DMS153 treated with DMSO at 0.1 percent for 48 hours (cell line): Measurements from ENCODE around the gene TMEM60.
A peak's percentile ranks its signal among the peaks of the same experiment; 100 is the strongest.
"Not testable (repeated sequence)": the region's sequence is repeated elsewhere in the genome, so short reads cannot be mapped to it uniquely, and the experiment has no call there.

ENCODE experiments used
- DNase-seq: peaks from one replicate; lab custom pipeline; 2025; ENCODE audit not compliant: unreplicated experiment; lab: John Stamatoyannopoulos, UW

The TMEM60 gene

GRCh38 chr7:77798394-77799077, at the start of gene TMEM60, which contains the start of gene PHTF2:
TMEM60 (minus strand) TSS chr7:77798434; CDS start chr7:77794373, 4,061 bp downstream.
PHTF2 (plus strand) TSS chr7:77798773.
- DNase-seq, result peak; percentile 98

DNA sequence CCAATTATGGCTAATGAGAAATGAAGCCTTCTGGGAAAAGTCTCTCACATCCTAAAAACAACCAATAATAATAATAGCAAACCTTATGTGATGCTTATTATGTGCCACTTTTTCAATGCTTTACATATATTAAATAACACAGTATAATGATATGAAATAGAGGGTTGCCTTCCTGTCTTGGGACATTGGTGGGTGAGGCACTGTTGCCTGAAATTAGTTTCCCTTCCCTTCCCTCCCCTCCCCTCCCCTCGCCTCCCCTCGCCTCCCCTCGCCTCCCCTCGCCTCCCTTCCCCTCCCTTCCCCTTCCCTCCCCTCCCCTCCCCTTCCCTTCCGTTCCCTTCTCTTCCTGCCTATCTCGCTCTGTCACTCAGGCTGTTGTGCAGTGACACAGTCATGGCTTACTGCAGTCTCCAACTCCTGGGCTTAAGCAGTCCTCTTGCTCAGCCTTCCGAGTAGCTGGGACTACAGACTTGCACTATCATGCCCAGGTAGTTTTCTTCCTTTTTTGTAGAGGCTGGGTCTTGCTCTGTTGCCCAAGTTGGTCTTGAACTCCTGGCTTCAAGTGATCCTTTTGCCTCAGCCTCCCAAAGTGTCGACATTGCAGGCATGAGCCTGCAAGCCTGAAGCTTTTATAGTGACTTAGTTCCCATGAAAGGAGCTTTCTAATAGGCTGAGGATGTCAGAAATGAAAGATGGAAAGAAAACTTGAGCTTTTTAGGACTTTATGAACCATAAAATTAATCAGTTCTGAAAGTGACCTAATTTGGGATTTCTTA, 48.3 kb upstream of the TMEM60 start:
- no peak for DNase-seq

- DNase-seq, result no peak
Measured at GRCh38 chr7:77843194-77843593, 45.0 kb upstream of the TMEM60 start.

DNA sequence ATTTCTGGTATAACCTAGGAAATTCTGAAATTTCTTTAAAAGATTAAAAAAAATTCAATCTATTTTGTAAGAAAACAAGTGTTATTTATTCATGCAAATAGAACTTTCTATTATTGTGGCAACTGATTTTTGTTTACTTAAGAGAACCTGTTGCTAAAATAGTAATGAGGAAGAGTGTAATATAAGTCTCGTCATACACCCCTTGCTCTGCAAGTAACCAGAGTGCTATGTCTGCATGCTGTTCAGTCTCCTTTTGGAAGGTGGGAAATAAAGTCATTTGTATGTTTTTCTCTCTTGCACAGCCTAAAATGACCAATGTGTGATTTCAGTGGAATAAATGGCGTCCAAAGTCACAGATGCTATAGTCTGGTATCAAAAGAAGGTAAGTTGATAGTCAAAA, 41.7 kb upstream of the TMEM60 start:
- DNase-seq, result no peak

- DNase-seq, result no peak
Measured at GRCh38 chr7:77838929-77839491, 40.8 kb upstream of the TMEM60 start.

DNA sequence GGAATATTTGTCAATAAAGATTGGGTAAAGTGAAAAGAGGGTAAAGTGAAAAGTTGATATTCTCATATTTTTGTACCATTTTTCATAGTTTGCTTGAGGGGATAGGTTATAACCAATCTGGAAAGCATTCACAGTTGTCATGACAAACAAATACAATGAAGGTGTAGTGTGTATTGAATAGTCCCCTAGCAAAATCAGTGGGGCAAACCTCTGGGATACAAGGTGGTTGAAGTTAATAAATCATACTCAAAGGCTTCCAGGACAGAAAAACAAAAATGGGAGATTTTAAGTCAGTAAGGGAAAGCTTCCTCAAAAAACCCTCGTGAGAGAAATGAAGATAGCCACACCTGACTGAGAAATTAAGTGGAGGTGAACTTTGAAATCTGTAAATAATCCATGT, 39.7 kb upstream of the TMEM60 start:
- DNase-seq, result no peak

DNA sequence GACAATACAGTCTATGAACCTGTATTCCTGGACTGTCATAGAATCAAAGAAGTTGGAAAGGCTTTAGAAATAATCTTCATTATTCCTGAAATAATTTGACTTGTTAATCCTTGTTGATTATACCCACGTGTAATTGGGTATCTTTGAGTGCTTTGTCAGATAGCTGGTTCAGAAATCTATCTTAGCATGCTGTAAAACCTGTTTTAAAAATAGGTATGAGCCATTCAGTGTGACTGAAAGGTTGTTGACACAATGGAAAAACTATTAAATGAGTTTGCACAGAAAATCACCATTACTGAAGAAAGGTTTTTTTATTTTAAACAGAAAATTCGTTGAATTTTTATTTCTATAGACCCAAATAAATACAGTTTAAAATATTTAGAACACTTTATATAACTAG, 39.0 kb upstream of the TMEM60 start:
- peak; percentile 30 for DNase-seq

GRCh38 chr7:77836425-77836824, 38.2 kb upstream of the TMEM60 start:
- not testable (repeated sequence) for DNase-seq

GRCh38 chr7:77833136-77833535, 34.9 kb upstream of the TMEM60 start:
- DNase-seq, result no peak

- no peak for DNase-seq
Measured at GRCh38 chr7:77831953-77832352, 33.7 kb upstream of the TMEM60 start.

DNA sequence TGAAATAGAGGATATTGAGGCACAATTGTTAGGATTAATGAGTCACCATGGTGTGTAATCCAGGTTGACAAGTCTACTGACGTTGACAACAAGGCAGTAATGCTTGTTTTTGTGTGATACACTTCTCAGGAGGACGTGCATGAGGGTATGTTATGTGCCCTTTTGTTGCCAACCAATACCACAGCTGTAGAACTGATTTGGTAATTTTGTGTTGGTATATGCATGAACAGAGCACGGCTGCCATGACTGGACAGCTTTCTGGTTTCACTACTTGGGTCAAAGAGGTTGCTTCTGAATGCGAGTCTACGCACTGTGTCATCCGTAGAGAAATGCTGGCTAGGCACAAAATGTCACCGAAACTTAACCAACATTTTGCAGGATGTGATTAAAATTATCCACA, 33.2 kb upstream of the TMEM60 start:
- DNase-seq, result no peak

DNA sequence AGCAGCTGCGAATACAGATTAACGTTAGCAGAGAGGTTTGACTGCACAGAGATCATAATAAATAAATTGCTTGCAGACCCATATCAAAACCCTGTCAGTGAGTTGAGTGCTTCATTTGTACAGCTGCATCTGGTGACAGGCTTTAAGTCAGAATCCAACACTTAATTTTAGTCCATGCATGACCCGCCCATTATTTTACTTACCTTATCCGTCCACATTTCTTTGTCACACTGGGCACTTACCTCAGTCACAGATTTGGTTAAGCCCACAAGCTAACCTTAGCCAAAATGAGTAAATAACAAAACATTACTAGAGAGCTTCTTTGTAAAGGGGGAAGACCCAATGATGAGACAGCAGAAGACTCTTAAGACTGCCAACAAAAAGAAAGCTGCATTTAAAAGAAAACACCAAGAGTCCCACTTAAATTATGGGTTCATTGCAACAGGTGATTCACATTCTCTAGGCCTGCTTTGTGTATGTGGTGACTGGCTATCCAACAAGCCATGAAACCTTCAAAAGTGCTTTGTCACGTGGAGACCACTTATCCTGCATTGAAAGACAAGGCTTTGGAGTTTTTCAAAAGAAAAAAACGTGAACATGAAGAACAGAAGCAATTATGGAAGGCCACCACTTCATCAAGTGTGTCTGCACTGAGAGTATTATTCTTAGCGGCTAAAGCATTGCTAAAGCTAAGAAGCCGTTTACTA, 32.6 kb upstream of the TMEM60 start:
- DNase-seq, result no peak

GRCh38 chr7:77827999-77828398, 29.8 kb upstream of the TMEM60 start:
- DNase-seq, result no peak

GRCh38 chr7:77826300-77826699, 28.1 kb upstream of the TMEM60 start:
- no peak for DNase-seq

DNA sequence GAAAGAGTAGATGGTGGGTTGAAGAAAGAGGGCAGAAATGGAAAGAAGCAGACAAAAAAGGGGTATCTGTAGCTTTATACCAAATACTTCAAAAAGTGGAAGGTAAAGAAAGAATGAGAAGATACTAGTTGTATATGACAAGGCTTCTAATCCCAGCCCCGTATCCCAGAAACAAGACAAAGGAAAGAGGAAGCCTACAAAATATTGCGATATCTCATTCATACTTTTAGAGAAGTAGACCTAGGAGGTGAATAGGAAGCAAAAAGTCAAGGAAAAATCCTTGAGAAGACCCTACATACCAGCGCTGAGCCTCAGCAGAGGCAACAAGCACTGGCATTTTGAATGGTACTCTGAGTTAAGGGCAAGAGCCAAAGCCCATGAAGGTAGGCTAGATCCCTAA, 26.9 kb upstream of the TMEM60 start:
- no peak for DNase-seq

- no peak for DNase-seq
Measured at GRCh38 chr7:77824636-77825035, 26.4 kb upstream of the TMEM60 start.

- no peak for DNase-seq
Measured at GRCh38 chr7:77823787-77824186, 25.6 kb upstream of the TMEM60 start.

- no peak for DNase-seq
Measured at GRCh38 chr7:77822269-77822668, 24.0 kb upstream of the TMEM60 start.

- DNase-seq, result no peak
Measured at GRCh38 chr7:77820967-77821366, 22.7 kb upstream of the TMEM60 start.

GRCh38 chr7:77819021-77819420, 20.8 kb upstream of the TMEM60 start:
- no peak for DNase-seq

DNA sequence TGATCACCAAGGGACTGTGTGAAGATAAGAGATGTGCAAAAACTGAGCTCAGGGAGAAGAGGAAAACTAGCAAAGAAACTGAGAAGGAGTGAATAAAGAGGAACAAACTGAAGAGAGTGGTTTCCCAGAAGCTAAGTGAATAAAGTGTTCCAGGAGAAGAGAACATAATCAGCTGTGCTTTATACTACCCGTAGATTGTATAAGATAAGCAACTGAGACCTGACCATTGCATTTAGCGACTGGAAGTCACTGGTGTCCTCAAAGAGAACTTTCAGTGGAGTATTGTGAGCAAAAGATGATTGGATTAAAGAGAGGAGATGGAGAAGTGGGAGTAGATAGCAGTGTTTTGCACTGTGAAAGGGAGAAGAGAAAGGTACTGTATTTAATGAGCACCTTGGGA, 14.9 kb upstream of the TMEM60 start:
- no peak for DNase-seq

DNA sequence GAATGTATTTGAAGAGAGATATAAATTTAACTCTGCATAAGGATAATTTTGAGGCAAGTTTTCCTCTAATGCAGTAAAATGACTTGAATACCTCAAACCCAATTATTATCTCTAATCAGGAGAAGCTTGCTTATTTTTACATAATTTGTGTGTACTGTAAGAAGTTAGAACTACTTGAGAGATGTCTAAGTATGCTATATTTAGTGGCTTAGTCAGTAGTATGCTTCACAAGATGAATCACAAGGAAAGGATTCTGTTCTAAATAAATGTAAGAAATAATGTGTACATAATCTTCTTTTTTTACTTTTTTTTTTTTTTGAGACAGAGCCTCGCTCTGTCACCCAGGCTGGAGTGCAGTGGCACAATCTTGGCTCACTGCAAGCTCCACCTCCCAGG, 14.1 kb upstream of the TMEM60 start:
- DNase-seq, result no peak
